B cell (primary cell): ENCODE measurements around the gene EPB41L2. TPM values are rescaled to one million over a fixed set of nuclear protein-coding genes. Genes with fewer than 3 reads are reported as not detected.

Experiments used
- ATAC-seq: fragments of 200-7000 bp; cut with Tn5 transposase; one replicate; pipeline ENCODE4 v1.10.0; 2021; ENCODE audit warnings: low read depth, mild to moderate bottlenecking, moderate number of reproducible peaks, moderate library complexity
- CTCF ChIA-PET: fragments of 350-600 bp; sonication (Branson Sonifier 250); formaldehyde crosslinking; loops from one replicate; lab custom pipeline; 2021; ENCODE audit warnings: antibody characterized with exemption, inconsistent platforms; lab: Charles Lee
- POLR2A ChIA-PET: fragments of 350-600 bp; sonication (Branson Sonifier 250); formaldehyde crosslinking; loops from one replicate; lab custom pipeline; 2021; ENCODE audit warnings: antibody characterized with exemption; lab: Charles Lee
- DNase-seq: peaks from one replicate; pipeline ENCODE4 v3.0.0; 2013
- H2AFZ ChIP-seq: 2 replicates; pipeline ENCODE4 v1.6.1; 2012; ENCODE audit warnings: mild to moderate bottlenecking, low read depth, low read length; ENCODE audit not compliant: insufficient read depth, poor library complexity, severe bottlenecking
- H3K27ac ChIP-seq, 2 donors: 1 replicate in 1 of 2; 2 replicates in 1 of 2; pipeline ENCODE4 v1.5.1; 2012 to 2013; ENCODE audit warnings: low read length in 2 of 2, mild to moderate bottlenecking in 2 of 2, moderate library complexity in 1 of 2
- H3K27me3 ChIP-seq, 4 experiments: fragments of 200-600 bp in 1 of 4; sonication (generic) in 1 of 4; replicated peaks in 1 of 4; 1 replicate in 2 of 4; 2 replicates in 2 of 4; pipeline versions ENCODE4 v1.6.1 to v1.7.0; 2013 to 2016; ENCODE audit warnings: low read length in 3 of 4, mild to moderate bottlenecking in 2 of 4, mixed read lengths in 1 of 4, moderate library complexity in 1 of 4; ENCODE audit not compliant: insufficient read depth in 4 of 4, control insufficient read depth in 3 of 4; ENCODE audit errors: control extremely low read depth in 1 of 4
- H3K36me3 ChIP-seq, 2 experiments: replicated peaks in 1 of 2; 1 replicate in 1 of 2; 2 replicates in 1 of 2; pipeline versions ENCODE4 v1.6.1 to v1.7.1; 2013; ENCODE audit warnings: low read length in 1 of 2; ENCODE audit not compliant: insufficient read depth in 2 of 2, control insufficient read depth in 1 of 2; ENCODE audit errors: control extremely low read depth in 1 of 2, extremely low read depth in 1 of 2
- H3K4me1 ChIP-seq, 2 donors: fragments of 200-600 bp in 1 of 2; sonication (generic) in 1 of 2; 1 replicate in 1 of 2; 2 replicates in 1 of 2; pipeline versions ENCODE4 v1.5.1 to v1.6.1; 2013 to 2017; ENCODE audit warnings: low read length in 2 of 2; ENCODE audit not compliant: control insufficient read depth in 2 of 2, insufficient read depth in 2 of 2
- H3K4me2 ChIP-seq: replicated peaks from 2 replicates; pipeline ENCODE3; 2012; ENCODE audit warnings: mild to moderate bottlenecking, low read depth, low read length; ENCODE audit not compliant: poor library complexity, severe bottlenecking
- H3K4me3 ChIP-seq, 5 experiments: fragments of 200-600 bp in 1 of 5; sonication (generic) in 1 of 5; 1 replicate in 3 of 5; 2 replicates in 2 of 5; pipeline versions ENCODE4 v1.5.1 to v1.7.0; 2011 to 2016; ENCODE audit warnings: low read length in 4 of 5, mild to moderate bottlenecking in 4 of 5, low read depth in 2 of 5, control low read depth in 1 of 5, moderate library complexity in 1 of 5; ENCODE audit not compliant: insufficient read depth in 1 of 5; ENCODE audit errors: control extremely low read depth in 1 of 5, extremely low read depth in 1 of 5
- H3K79me2 ChIP-seq: fragments of 200-600 bp; sonication (generic); one replicate; pipeline ENCODE4 v1.6.0; 2016; ENCODE audit warnings: low read length; ENCODE audit not compliant: control insufficient read depth, insufficient read depth
- H3K9ac ChIP-seq: fragments of 200-600 bp; sonication (generic); 2 replicates; pipeline ENCODE4 v1.6.1; 2017; ENCODE audit warnings: mild to moderate bottlenecking, low read length, moderate library complexity
- H3K9me3 ChIP-seq, 3 donors: one replicate each; pipeline versions ENCODE4 v1.6.1 to v1.7.1; 2013; ENCODE audit warnings: low read length in 2 of 3; ENCODE audit not compliant: control insufficient read depth in 2 of 3, insufficient read depth in 1 of 3; ENCODE audit errors: control extremely low read depth in 1 of 3
- H4K20me1 ChIP-seq: 2 replicates; pipeline ENCODE4 v1.6.0; 2012; ENCODE audit warnings: mild to moderate bottlenecking, low read length; ENCODE audit not compliant: insufficient read depth, control insufficient read depth, poor library complexity, severe bottlenecking
- H3K27ac Mint-ChIP-seq: one replicate; pipeline ENCODE4 v1.8.0; 2021; ENCODE audit warnings: mixed read lengths
- H3K27me3 Mint-ChIP-seq: one replicate; pipeline ENCODE4 v1.8.0; 2021; ENCODE audit warnings: mixed read lengths
- H3K4me1 Mint-ChIP-seq: one replicate; pipeline ENCODE4 v1.8.0; 2021; ENCODE audit warnings: mixed read lengths
- H3K4me3 Mint-ChIP-seq: one replicate; pipeline ENCODE4 v1.8.0; 2021; ENCODE audit warnings: mixed read lengths
- H3K9me3 Mint-ChIP-seq: one replicate; pipeline ENCODE4 v1.8.0; 2022; ENCODE audit warnings: mixed read lengths; ENCODE audit not compliant: insufficient read depth
- EZH2 ChIP-seq: IDR thresholded peaks from 2 replicates; pipeline ENCODE4 v1.6.1; 2012; ENCODE audit warnings: borderline replicate concordance, low read depth, mild to moderate bottlenecking, moderate library complexity, low read length; ENCODE audit not compliant: insufficient read depth, poor library complexity, severe bottlenecking
- WGBS: methylation state at CpG from one replicate; pipeline ENCODE4 v1.1.5; 2013; ENCODE audit warnings: missing lambda C conversion rate; ENCODE audit not compliant: insufficient coverage; 5-methylcytosine and 5-hydroxymethylcytosine counted together
- intact Hi-C: fragments of 100-400 bp; cut with micrococcal nuclease; formaldehyde crosslinking; loops from one replicate; pipeline ENCODE4 v1.10.0; 2022
- polyA plus RNA-seq: library from polyadenylated mRNA; depleted of rRNA; stranded (reverse); fragments of >200 nt; gene quantifications from 2 replicates; pipeline ENCODE4 v1.2.3, GENCODE V29; 2012
- total RNA-seq, 2 donors: library from RNA; stranded (reverse); fragments of 120-200 nt in 1 of 2; gene quantifications; 1 replicate in 1 of 2; 2 replicates in 1 of 2; pipeline versions ENCODE4 v1.2.3 to v1.2.4, GENCODE V29; 2013 to 2022
- TF ChIP-seq, protein P1 (sequence below): fragments of 200-600 bp; IDR thresholded peaks from one replicate; pipeline ENCODE4 v1.8.0; 2022; ENCODE audit warnings: antibody characterized with exemption, mild to moderate bottlenecking

EPB41L2 gene
- total and polyA plus RNA-seq, 2 donors (not counting 1 experiment from before 2014, with no cell fraction given), result 17.8 to 61.0 TPM

DNA sequence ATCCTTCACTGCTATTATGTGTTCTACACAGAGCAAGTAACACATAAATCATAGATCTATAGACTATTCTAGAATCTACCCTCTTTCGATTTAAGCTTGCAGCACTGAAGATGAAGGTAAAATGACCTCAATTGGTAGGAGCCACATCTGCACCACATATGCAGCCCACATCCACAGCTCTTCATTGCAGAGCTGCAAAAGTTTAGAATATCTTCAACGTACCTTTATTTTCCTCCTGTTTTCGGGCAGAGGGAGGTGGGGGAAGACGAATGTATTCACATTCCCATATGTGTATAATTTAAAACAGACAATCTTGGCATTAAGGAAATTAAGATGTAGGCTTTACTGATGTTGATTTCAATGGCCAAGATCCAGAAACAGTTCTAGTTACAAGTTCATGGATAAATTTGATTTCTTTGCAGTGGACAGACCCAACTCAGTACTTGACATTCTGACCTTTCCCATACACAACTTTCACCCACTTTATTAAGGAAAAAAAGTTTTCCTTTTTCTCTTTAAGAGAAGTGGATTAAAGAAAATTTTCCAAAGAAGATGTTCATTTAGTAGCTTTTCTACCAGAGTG lies 14.0 kb downstream of the EPB41L2 start:
- peaks cover 61% of the 10 kb centered on the region for H3K79me2 ChIP-seq
- CTCF ChIA-PET, result no interaction called here
- intact Hi-C loops, result no loop called here
- H3K4me1 ChIP-seq, result no peaks in the 10 kb centered on the region
- POLR2A ChIA-PET, result no interaction called here
- no CpG with 5 or more reads among the region's 4 CpGs for WGBS
- DNase-seq (no peak), ATAC-seq (no peak)
- H3K27ac ChIP-seq, result no peak overlapping the region
- TF ChIP-seq, protein P1, sequence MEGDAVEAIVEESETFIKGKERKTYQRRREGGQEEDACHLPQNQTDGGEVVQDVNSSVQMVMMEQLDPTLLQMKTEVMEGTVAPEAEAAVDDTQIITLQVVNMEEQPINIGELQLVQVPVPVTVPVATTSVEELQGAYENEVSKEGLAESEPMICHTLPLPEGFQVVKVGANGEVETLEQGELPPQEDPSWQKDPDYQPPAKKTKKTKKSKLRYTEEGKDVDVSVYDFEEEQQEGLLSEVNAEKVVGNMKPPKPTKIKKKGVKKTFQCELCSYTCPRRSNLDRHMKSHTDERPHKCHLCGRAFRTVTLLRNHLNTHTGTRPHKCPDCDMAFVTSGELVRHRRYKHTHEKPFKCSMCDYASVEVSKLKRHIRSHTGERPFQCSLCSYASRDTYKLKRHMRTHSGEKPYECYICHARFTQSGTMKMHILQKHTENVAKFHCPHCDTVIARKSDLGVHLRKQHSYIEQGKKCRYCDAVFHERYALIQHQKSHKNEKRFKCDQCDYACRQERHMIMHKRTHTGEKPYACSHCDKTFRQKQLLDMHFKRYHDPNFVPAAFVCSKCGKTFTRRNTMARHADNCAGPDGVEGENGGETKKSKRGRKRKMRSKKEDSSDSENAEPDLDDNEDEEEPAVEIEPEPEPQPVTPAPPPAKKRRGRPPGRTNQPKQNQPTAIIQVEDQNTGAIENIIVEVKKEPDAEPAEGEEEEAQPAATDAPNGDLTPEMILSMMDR, result no peak
- TF ChIP-seq EZH2, result no peak
- peaks cover 0 to 20% (median 12%) of the 10 kb centered on the region in 3 donors for H3K9me3 ChIP-seq
- H3K9me3 Mint-ChIP-seq, result peaks cover 7% of the 10 kb centered on the region
- H3K4me3 Mint-ChIP-seq, result no peak overlapping the region
- peaks cover 5% of the 10 kb centered on the region for H4K20me1 ChIP-seq
- H3K36me3 ChIP-seq, result no peaks in the 10 kb centered on the region
- H3K27me3 ChIP-seq, result no peaks in the 10 kb centered on the region
- H3K4me2 ChIP-seq, result no peak overlapping the region
- no peaks in the 10 kb centered on the region for H3K27me3 Mint-ChIP-seq
- H3K4me3 ChIP-seq, result no peak overlapping the region
- H3K9ac ChIP-seq, result no peak overlapping the region
- H3K4me1 Mint-ChIP-seq, result peaks cover 2% of the 10 kb centered on the region
- H3K27ac Mint-ChIP-seq, result no peak overlapping the region
- H2AFZ ChIP-seq, result no peak overlapping the region

DNA sequence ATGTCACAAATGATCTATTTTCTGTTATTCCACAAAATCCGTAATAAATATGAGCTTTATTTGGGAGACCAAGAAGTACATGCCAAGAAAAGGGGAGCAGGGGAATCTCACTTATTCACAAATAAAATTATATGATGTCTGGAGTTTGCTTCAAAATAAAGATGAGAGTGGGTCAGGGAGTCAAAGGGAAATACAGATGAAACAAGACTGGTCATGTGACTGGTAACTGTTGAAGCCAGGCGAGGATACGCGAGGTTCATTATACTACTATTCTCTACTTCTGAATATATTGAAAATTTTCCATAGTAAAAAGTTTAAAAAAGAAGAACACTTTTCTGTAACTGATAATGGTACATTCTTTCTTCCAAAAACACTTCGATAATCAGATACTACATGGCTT lies 14.6 kb downstream of the EPB41L2 start:
- intact Hi-C loops, result no loop called here
- Histone ChIP-seq H3K27me3 (no peaks in the 10 kb centered on the region), H3K4me2 (no peak overlapping the region), H3K9me3 (peaks cover 0 to 14% (median 6%) of the 10 kb centered on the region in 3 donors), H3K9ac (no peak overlapping the region), H2AFZ (no peak overlapping the region), H3K4me1 (no peaks in the 10 kb centered on the region), H3K79me2 (peaks cover 57% of the 10 kb centered on the region), H3K4me3 (no peak overlapping the region), H3K27ac (no peak overlapping the region), H4K20me1 (peaks cover 5% of the 10 kb centered on the region), H3K36me3 (no peaks in the 10 kb centered on the region)
- Mint-ChIP-seq H3K4me1 (peaks cover 2% of the 10 kb centered on the region), H3K27me3 (no peaks in the 10 kb centered on the region), H3K4me3 (no peak overlapping the region), H3K27ac (no peak overlapping the region), H3K9me3 (peaks cover 3% of the 10 kb centered on the region)
- CTCF ChIA-PET, result no interaction called here
- no peak for ATAC-seq
- DNase-seq, result no peak
- no CpG with 5 or more reads among the region's 5 CpGs for WGBS
- POLR2A ChIA-PET, result no interaction called here
- TF ChIP-seq EZH2, result no peak
- TF ChIP-seq, protein P1, result no peak
